Measurements from ENCODE around the gene GAB2.
"Not testable (repeated sequence)": the region's sequence is repeated elsewhere in the genome, so short reads cannot be mapped to it uniquely, and the experiment has no call there.

The GAB2 gene

GRCh38 chr11:78234006-78234405 lies 183.6 kb downstream of the GAB2 start:
- in situ Hi-C loops (cut with HindIII; ENCODE audit: low sequenced_read_pairs): no loop called here
- no peak overlapping the region for H3K4me3 ChIP-seq (ENCODE audit: low read depth, low read length)
- no peak for TF ChIP-seq CTCF (IDR thresholded peaks at IDR 0.05; ENCODE audit: low read depth, low read length, missing control alignments)
- no peak for DNase-seq (ENCODE audit: low read depth)

- in situ Hi-C loops (cut with HindIII; ENCODE audit: low sequenced_read_pairs); DNase-seq (ENCODE audit: low read depth); H3K4me3 ChIP-seq (ENCODE audit: low read depth, low read length): not testable (repeated sequence)
These were observed 184.6 kb downstream of the GAB2 start for GRCh38 chr11:78233046-78233445.

- in situ Hi-C loops (cut with HindIII; ENCODE audit: low sequenced_read_pairs): no loop called here
- TF ChIP-seq CTCF (IDR thresholded peaks at IDR 0.05; ENCODE audit: low read depth, low read length, missing control alignments): no peak
- DNase-seq (ENCODE audit: low read depth): no peak
- H3K4me3 ChIP-seq (ENCODE audit: low read depth, low read length): no peak overlapping the region
These were observed 185.6 kb downstream of the GAB2 start for GRCh38 chr11:78231962-78232501.

- no peak overlapping the region for H3K4me3 ChIP-seq (ENCODE audit: low read depth, low read length)
- in situ Hi-C loops (cut with HindIII; ENCODE audit: low sequenced_read_pairs): no loop called here
- no peak for TF ChIP-seq CTCF (IDR thresholded peaks at IDR 0.05; ENCODE audit: low read depth, low read length, missing control alignments)
- DNase-seq (ENCODE audit: low read depth): no peak
These were observed 187.3 kb downstream of the GAB2 start for GRCh38 chr11:78230161-78230877.

- H3K4me3 ChIP-seq (ENCODE audit: low read depth, low read length): no peak overlapping the region
- DNase-seq (ENCODE audit: low read depth): no peak
- in situ Hi-C loops (cut with HindIII; ENCODE audit: low sequenced_read_pairs): no loop called here
- no peak for TF ChIP-seq CTCF (IDR thresholded peaks at IDR 0.05; ENCODE audit: low read depth, low read length, missing control alignments)
These were observed 188.5 kb downstream of the GAB2 start for GRCh38 chr11:78229106-78229505.

GRCh38 chr11:78228467-78228866 lies 189.2 kb downstream of the GAB2 start:
- DNase-seq (ENCODE audit: low read depth): no peak
- TF ChIP-seq CTCF (IDR thresholded peaks at IDR 0.05; ENCODE audit: low read depth, low read length, missing control alignments): peak; percentile 70
- no peak overlapping the region for H3K4me3 ChIP-seq (ENCODE audit: low read depth, low read length)
- in situ Hi-C loops (cut with HindIII; ENCODE audit: low sequenced_read_pairs): no loop called here

GRCh38 chr11:78227921-78228320 lies 189.7 kb downstream of the GAB2 start:
- in situ Hi-C loops (cut with HindIII; ENCODE audit: low sequenced_read_pairs): no loop called here
- no peak overlapping the region for H3K4me3 ChIP-seq (ENCODE audit: low read depth, low read length)
- no peak for DNase-seq (ENCODE audit: low read depth)
- no peak for TF ChIP-seq CTCF (IDR thresholded peaks at IDR 0.05; ENCODE audit: low read depth, low read length, missing control alignments)

Measured in astrocyte of the cerebellum (primary cell).